ENCODE measurements around the gene RDX. TPM values are rescaled to one million over a fixed set of nuclear protein-coding genes. Genes with fewer than 3 reads are reported as not detected.

The RDX gene
- total and polyA plus RNA-seq, 2 of the 4 experiments (the other 2 are of a cell fraction): 61.1 to 72.4 TPM

DNA sequence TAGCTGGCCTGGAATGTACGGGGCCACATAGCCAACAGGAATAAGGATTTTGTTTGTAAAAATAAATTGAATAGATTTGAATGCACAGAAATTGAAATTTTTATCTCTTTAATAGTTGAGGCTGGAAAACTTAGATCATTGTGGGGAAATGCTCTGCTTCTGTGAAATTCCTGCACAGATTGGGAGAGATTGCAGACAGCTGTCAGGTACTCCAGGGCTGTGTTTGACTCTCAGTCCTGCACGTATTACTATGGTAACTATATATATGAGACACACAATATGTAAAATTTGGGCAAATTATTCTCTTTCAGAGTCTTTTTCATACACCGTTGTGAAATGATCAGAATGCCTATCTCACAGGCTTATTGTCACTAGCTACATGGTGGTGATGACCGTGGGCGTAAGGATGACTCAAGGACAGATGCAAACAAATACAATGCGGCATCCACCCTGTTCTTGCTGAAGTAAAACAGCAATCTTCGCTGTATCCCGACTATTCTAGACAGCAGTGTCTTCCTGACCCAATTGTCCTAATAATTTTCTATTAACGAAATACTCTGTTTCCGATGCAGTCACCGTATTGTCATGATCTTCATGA is 123.8 kb downstream of the RDX start:
- Histone ChIP-seq H4K8ac (ENCODE audit: low read depth in 2 of 2, low read length in 2 of 2) (no peak overlapping the region), H3K56ac (ENCODE audit: extremely low read depth, insufficient read depth, low read length) (no peak overlapping the region), H3K9ac (ENCODE audit: low read depth, low read length) (no peak overlapping the region), H3K4me3 (ENCODE audit: insufficient read depth, low read depth, low read length) (no peak overlapping the region), H3K4ac (ENCODE audit: low read depth, low read length) (no peak overlapping the region), H2BK5ac (ENCODE audit: low read depth, low read length, poor library complexity, severe bottlenecking) (no peak overlapping the region), H3K27ac (ENCODE audit: insufficient read depth, low read length) (no peak overlapping the region), H4K20me1 (ENCODE audit: insufficient read depth, low read length) (no peaks in the 10 kb centered on the region), H2AK9ac (replicated peaks; ENCODE audit: low read depth, low read length, poor library complexity) (no peak overlapping the region), H4K5ac (ENCODE audit: low read depth, low read length) (no peak overlapping the region), H3K9me3 (ENCODE audit: control insufficient read depth, insufficient read depth, low read length) (no peaks in the 10 kb centered on the region), H3K14ac (replicated peaks; ENCODE audit: low read depth, low read length) (no peak overlapping the region; the same call in 1 of the 2 replicates), H4K91ac (ENCODE audit: insufficient read depth, low read depth, low read length) (no peak overlapping the region), H2AFZ (replicated peaks; ENCODE audit: low read length, poor library complexity) (no peak overlapping the region), H3K4me1 (ENCODE audit: control insufficient read depth, insufficient read depth, low read length) (peaks cover 9% of the 10 kb centered on the region), H2BK120ac (ENCODE audit: low read depth, low read length) (no peak overlapping the region), H3K4me2 (ENCODE audit: low read depth, low read length) (no peak overlapping the region), H2BK20ac (ENCODE audit: low read depth, low read length) (no peak overlapping the region; the same call in 1 of the 2 replicates), H3K79me1 (ENCODE audit: low read depth in 1 of 2, low read length in 2 of 2) (peaks cover 3% of the 10 kb centered on the region in 2 experiments; a peak in 1 of 4 replicates), H2AK5ac (ENCODE audit: low read depth, low read length) (no peak overlapping the region), H3K23ac (ENCODE audit: low read depth, low read length) (no peak overlapping the region), H2BK15ac (ENCODE audit: low read depth, low read length) (no peak overlapping the region), H3K27me3 (ENCODE audit: control insufficient read depth, insufficient read depth, low read length) (no peaks in the 10 kb centered on the region), H3K18ac (ENCODE audit: low read depth, low read length) (no peak overlapping the region), H3K36me3 (ENCODE audit: control insufficient read depth, insufficient read depth, low read length) (0 out of 2 replicates have a peak, but pooled peaks cover 1% of the 10 kb centered on the region), H3K9me1 (ENCODE audit: insufficient read depth, low read length) (peaks cover 10% of the 10 kb centered on the region; the same call in 1 of the 2 replicates)
- BruUV-seq (replicated peaks): no TSS peak
- ChIA-PET POLR2A (ENCODE audit: unreplicated experiment) (interaction anchor here (0.5 kb wide), 1 partner anchor 18 kb away, joined by 5 read pairs; no protein-coding TSS in a partner anchor), CTCF (no interaction called here)
- in situ Hi-C loops (cut with MboI; ENCODE audit: low sequenced_read_pairs): no loop called here
- DNase-seq (peak; percentile 22), ATAC-seq (ENCODE audit: low read depth) (no peak)
- dilution Hi-C loops (cut with HindIII; ENCODE audit: low sequenced_read_pairs, unreplicated experiment): no loop called here
- intact Hi-C loops (cut with micrococcal nuclease): no loop called here
- no peak for TF ChIP-seq MAFK (IDR thresholded peaks at IDR 0.05; ENCODE audit: low read depth, low read length)
- no peak for TF ChIP-seq CEBPB (IDR thresholded peaks at IDR 0.05; ENCODE audit: low read depth, low read length)
- no peak for TF ChIP-seq SMC3 (IDR thresholded peaks at IDR 0.05; ENCODE audit: low read depth, low read length)
- TF ChIP-seq, protein P1, sequence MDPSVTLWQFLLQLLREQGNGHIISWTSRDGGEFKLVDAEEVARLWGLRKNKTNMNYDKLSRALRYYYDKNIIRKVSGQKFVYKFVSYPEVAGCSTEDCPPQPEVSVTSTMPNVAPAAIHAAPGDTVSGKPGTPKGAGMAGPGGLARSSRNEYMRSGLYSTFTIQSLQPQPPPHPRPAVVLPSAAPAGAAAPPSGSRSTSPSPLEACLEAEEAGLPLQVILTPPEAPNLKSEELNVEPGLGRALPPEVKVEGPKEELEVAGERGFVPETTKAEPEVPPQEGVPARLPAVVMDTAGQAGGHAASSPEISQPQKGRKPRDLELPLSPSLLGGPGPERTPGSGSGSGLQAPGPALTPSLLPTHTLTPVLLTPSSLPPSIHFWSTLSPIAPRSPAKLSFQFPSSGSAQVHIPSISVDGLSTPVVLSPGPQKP (IDR thresholded peaks at IDR 0.05; ENCODE audit: borderline replicate concordance, low read depth, low read length): no peak
- TF ChIP-seq MXI1 (IDR thresholded peaks at IDR 0.05; ENCODE audit: borderline replicate concordance, low read depth, low read length): no peak
- TF ChIP-seq CHD1 (IDR thresholded peaks at IDR 0.05; ENCODE audit: low read depth, low read length): no peak
- TF ChIP-seq POLR2A (IDR thresholded peaks at IDR 0.05; ENCODE audit: low read depth, low read length): no peak
- TF ChIP-seq BHLHE40 (IDR thresholded peaks at IDR 0.05; ENCODE audit: low read depth, low read length): no peak
- no peak for TF ChIP-seq NFE2L2 (IDR thresholded peaks at IDR 0.05; ENCODE audit: low read depth, low read length)
- TF ChIP-seq RFX5 (IDR thresholded peaks at IDR 0.05; ENCODE audit: low read depth, low read length): no peak
- TF ChIP-seq, protein P2, sequence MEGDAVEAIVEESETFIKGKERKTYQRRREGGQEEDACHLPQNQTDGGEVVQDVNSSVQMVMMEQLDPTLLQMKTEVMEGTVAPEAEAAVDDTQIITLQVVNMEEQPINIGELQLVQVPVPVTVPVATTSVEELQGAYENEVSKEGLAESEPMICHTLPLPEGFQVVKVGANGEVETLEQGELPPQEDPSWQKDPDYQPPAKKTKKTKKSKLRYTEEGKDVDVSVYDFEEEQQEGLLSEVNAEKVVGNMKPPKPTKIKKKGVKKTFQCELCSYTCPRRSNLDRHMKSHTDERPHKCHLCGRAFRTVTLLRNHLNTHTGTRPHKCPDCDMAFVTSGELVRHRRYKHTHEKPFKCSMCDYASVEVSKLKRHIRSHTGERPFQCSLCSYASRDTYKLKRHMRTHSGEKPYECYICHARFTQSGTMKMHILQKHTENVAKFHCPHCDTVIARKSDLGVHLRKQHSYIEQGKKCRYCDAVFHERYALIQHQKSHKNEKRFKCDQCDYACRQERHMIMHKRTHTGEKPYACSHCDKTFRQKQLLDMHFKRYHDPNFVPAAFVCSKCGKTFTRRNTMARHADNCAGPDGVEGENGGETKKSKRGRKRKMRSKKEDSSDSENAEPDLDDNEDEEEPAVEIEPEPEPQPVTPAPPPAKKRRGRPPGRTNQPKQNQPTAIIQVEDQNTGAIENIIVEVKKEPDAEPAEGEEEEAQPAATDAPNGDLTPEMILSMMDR (conservative IDR thresholded peaks at IDR 0.05; ENCODE audit: low read depth, low read length): no peak
- WGBS, 2 experiments (ENCODE audit: extremely low coverage in 2 of 2, insufficient read length in 1 of 2): 98% methylated on average over 5 of the region's 11 CpGs; no CpG with 5 or more reads in 1 of the 2 experiments
